RWPE2 (cell line): ENCODE results near the gene C20orf202.

ENCODE experiments used
- ATAC-seq: fragments of 200-7000 bp; cut with Tn5 transposase; 3 replicates; pipeline ENCODE4 v1.9.1; 2021; ENCODE audit warnings: low read depth
- DNase-seq: peaks from one replicate; pipeline ENCODE4 v3.0.0-alpha.2; 2020; ENCODE audit warnings: low spot score
- H3K27ac ChIP-seq: fragments of 450-650 bp; 2 replicates; pipeline ENCODE4 v1.5.1; 2017; ENCODE audit warnings: mild to moderate bottlenecking; ENCODE audit not compliant: poor library complexity, severe bottlenecking
- H3K27me3 ChIP-seq: fragments of 250-450 bp; sonication (Bioruptor Pico); 2 replicates; pipeline ENCODE4 v1.5.1; 2021; ENCODE audit warnings: mild to moderate bottlenecking, moderate library complexity; ENCODE audit not compliant: insufficient read depth, poor library complexity, severe bottlenecking
- H3K36me3 ChIP-seq: fragments of 250-450 bp; sonication (Bioruptor Pico); 2 replicates; pipeline ENCODE4 v1.5.1; 2020; ENCODE audit warnings: low read depth, mild to moderate bottlenecking, moderate library complexity
- H3K4me1 ChIP-seq: fragments of 250-450 bp; sonication (Bioruptor Pico); 2 replicates; pipeline ENCODE4 v1.5.1; 2021; ENCODE audit warnings: mild to moderate bottlenecking, moderate library complexity; ENCODE audit not compliant: insufficient read depth, poor library complexity, severe bottlenecking
- H3K4me3 ChIP-seq: fragments of 250-450 bp; sonication (Bioruptor Pico); 2 replicates; pipeline ENCODE4 v1.5.1; 2021; ENCODE audit warnings: mild to moderate bottlenecking, moderate library complexity; ENCODE audit not compliant: severe bottlenecking
- H3K9me3 ChIP-seq: fragments of 250-450 bp; sonication (Bioruptor Pico); 2 replicates; pipeline ENCODE4 v1.5.1; 2021; ENCODE audit warnings: mild to moderate bottlenecking, moderate library complexity; ENCODE audit not compliant: severe bottlenecking
- TF ChIP-seq, protein P1 (sequence below): fragments of 450-650 bp; IDR thresholded peaks from one replicate; pipeline ENCODE4 v1.5.1; 2017; ENCODE audit warnings: mild to moderate bottlenecking, moderate library complexity; ENCODE audit not compliant: poor library complexity, severe bottlenecking

Gene C20orf202

DNA sequence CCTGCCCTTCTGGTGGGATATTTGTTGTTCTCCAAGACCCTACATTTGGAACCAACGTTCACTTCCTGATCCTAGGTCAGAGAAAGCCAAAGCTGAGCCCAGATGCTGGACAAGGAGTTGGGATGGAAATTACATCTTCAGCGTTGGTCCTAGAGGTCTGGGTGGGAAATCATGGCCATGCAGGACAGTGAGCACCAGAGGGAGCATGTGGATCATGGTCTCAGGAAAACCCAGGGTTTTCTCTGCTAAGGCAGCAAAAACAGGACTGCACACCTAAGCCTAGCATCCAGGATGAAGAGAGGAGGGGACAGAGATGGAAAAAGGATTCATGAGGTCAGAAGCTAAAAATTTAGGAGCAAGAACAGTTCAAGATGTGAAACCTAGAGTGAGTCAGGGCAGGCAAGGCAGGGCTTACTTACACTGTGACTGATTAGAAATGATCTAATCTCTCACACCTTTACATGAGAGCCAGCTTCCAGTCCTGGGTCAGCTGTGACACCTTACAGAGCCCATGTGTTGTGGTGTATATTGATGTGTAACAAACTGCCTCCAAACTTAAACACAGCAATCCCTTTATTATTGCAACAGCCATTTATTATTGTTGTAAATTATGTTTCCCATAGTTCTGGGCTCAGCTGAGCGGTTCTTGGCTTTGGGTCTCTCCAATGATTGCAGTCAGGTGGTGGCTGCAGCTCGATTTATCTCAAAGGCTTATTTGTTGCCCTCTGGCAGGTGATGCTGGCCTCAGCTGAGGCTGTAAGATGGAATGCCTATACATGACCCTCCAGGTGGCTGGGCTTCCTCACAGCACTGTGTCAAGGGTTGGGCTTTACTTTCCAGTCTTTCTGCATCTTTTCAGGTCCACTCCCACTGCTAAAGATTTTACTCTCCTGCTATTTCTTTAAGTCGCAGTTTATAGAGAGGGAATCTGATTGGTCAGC lies 6.5 kb downstream of the C20orf202 start:
- Histone ChIP-seq H3K9me3 (no peaks in the 10 kb centered on the region), H3K27me3 (peaks cover 10% of the 10 kb centered on the region), H3K36me3 (no peaks in the 10 kb centered on the region), H3K4me3 (no peak overlapping the region), H3K4me1 (no peaks in the 10 kb centered on the region), H3K27ac (no peak overlapping the region)
- TF ChIP-seq, protein P1, sequence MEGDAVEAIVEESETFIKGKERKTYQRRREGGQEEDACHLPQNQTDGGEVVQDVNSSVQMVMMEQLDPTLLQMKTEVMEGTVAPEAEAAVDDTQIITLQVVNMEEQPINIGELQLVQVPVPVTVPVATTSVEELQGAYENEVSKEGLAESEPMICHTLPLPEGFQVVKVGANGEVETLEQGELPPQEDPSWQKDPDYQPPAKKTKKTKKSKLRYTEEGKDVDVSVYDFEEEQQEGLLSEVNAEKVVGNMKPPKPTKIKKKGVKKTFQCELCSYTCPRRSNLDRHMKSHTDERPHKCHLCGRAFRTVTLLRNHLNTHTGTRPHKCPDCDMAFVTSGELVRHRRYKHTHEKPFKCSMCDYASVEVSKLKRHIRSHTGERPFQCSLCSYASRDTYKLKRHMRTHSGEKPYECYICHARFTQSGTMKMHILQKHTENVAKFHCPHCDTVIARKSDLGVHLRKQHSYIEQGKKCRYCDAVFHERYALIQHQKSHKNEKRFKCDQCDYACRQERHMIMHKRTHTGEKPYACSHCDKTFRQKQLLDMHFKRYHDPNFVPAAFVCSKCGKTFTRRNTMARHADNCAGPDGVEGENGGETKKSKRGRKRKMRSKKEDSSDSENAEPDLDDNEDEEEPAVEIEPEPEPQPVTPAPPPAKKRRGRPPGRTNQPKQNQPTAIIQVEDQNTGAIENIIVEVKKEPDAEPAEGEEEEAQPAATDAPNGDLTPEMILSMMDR = peak; percentile 33
- DNase-seq (no peak), ATAC-seq (peak; percentile 23; the same call in 1 of the 3 replicates)

- H3K36me3 ChIP-seq = no peaks in the 10 kb centered on the region
- TF ChIP-seq, protein P1 = no peak
- ATAC-seq (no peak), DNase-seq (no peak)
- no peak overlapping the region for H3K27ac ChIP-seq
- no peak overlapping the region for H3K4me3 ChIP-seq
- no peaks in the 10 kb centered on the region for H3K4me1 ChIP-seq
- H3K9me3 ChIP-seq = no peaks in the 10 kb centered on the region
- peaks cover 12% of the 10 kb centered on the region for H3K27me3 ChIP-seq
These were observed 7.2 kb downstream of the C20orf202 start for GRCh38 chr20:1210501-1210900.

- Histone ChIP-seq H3K9me3 (no peaks in the 10 kb centered on the region), H3K27ac (no peak overlapping the region), H3K36me3 (no peaks in the 10 kb centered on the region), H3K27me3 (peaks cover 12% of the 10 kb centered on the region), H3K4me3 (no peak overlapping the region), H3K4me1 (no peaks in the 10 kb centered on the region)
- DNase-seq (no peak), ATAC-seq (no peak)
- TF ChIP-seq, protein P1 = no peak
These were observed 8.8 kb downstream of the C20orf202 start for GRCh38 chr20:1212023-1212422.

- no peak overlapping the region for H3K4me3 ChIP-seq
- DNase-seq (no peak), ATAC-seq (peak; percentile 91)
- H3K9me3 ChIP-seq = no peaks in the 10 kb centered on the region
- H3K4me1 ChIP-seq = no peaks in the 10 kb centered on the region
- H3K27ac ChIP-seq = no peak overlapping the region
- H3K36me3 ChIP-seq = no peaks in the 10 kb centered on the region
- TF ChIP-seq, protein P1 = peak; percentile 96
- H3K27me3 ChIP-seq = peaks cover 12% of the 10 kb centered on the region
These were observed 9.5 kb downstream of the C20orf202 start for GRCh38 chr20:1212607-1213396.
